Measurements from ENCODE around the gene PPP1R12B.
"Not testable (repeated sequence)": the region's sequence is repeated elsewhere in the genome, so short reads cannot be mapped to it uniquely, and the experiment has no call there.

The PPP1R12B gene

GRCh38 chr1:202531472-202531811 lies 182.9 kb downstream of the PPP1R12B start:
- no peak for DNase-seq (ENCODE audit: low spot score)
- CTCF ChIA-PET, result no interaction called here
- no peak overlapping the region for H3K27ac ChIP-seq
- no peak for TF ChIP-seq CTCF (conservative IDR thresholded peaks at IDR 0.05; ENCODE audit: low read depth)
- POLR2A ChIA-PET (ENCODE audit: low non-redundant PET), result no interaction called here

GRCh38 chr1:202531812-202532616 lies 183.5 kb downstream of the PPP1R12B start:
- DNase-seq (ENCODE audit: low spot score); CTCF ChIA-PET; POLR2A ChIA-PET (ENCODE audit: low non-redundant PET); H3K27ac ChIP-seq: not testable (repeated sequence)

GRCh38 chr1:202539166-202539574 lies 190.7 kb downstream of the PPP1R12B start:
- POLR2A ChIA-PET (ENCODE audit: low non-redundant PET), result not testable (repeated sequence)
- DNase-seq (ENCODE audit: low spot score), result peak; percentile 62

GRCh38 chr1:202539583-202539982 lies 191.1 kb downstream of the PPP1R12B start:
- H3K27ac ChIP-seq; POLR2A ChIA-PET (ENCODE audit: low non-redundant PET); DNase-seq (ENCODE audit: low spot score): not testable (repeated sequence)
- CTCF ChIA-PET, result interaction anchor here (0.6 kb wide), 1 partner anchor 31 kb away, joined by 3 read pairs; no protein-coding TSS in a partner anchor

More at GRCh38 chr1:202539166-202539574, 190.7 kb downstream of the PPP1R12B start:
- H3K27ac ChIP-seq, result not testable (repeated sequence)
- CTCF ChIA-PET, result interaction anchor here (0.6 to 1.0 kb wide), 2 partner anchors 23 to 116 kb away, joined by 3 to 4 read pairs; no protein-coding TSS in a partner anchor

- ChIA-PET CTCF (interaction anchor here (0.6 kb wide), 2 partner anchors 32 to 1059 kb away, joined by 3 to 4 read pairs; no protein-coding TSS in a partner anchor), POLR2A (ENCODE audit: low non-redundant PET) (no interaction called here)
- H3K27ac ChIP-seq, result no peak overlapping the region
- DNase-seq (ENCODE audit: low spot score), result no peak
- no peak for TF ChIP-seq CTCF (conservative IDR thresholded peaks at IDR 0.05; ENCODE audit: low read depth)
Observed at GRCh38 chr1:202540014-202540413, 191.5 kb downstream of the PPP1R12B start.

- CTCF ChIA-PET, result interaction anchor here (0.6 kb wide), 1 partner anchor 1059 kb away, joined by 4 read pairs; no protein-coding TSS in a partner anchor
- H3K27ac ChIP-seq, result no peak overlapping the region
Observed at GRCh38 chr1:202540448-202540847, 191.9 kb downstream of the PPP1R12B start.

GRCh38 chr1:202540858-202541257 lies 192.4 kb downstream of the PPP1R12B start:
- POLR2A ChIA-PET (ENCODE audit: low non-redundant PET); CTCF ChIA-PET; H3K27ac ChIP-seq; DNase-seq (ENCODE audit: low spot score): not testable (repeated sequence)

More at GRCh38 chr1:202540448-202540847, 191.9 kb downstream of the PPP1R12B start:
- TF ChIP-seq CTCF (conservative IDR thresholded peaks at IDR 0.05; ENCODE audit: low read depth), result no peak
- POLR2A ChIA-PET (ENCODE audit: low non-redundant PET), result no interaction called here
- DNase-seq (ENCODE audit: low spot score), result no peak

- H3K27ac ChIP-seq; POLR2A ChIA-PET (ENCODE audit: low non-redundant PET); DNase-seq (ENCODE audit: low spot score): not testable (repeated sequence)
- CTCF ChIA-PET, result interaction anchor here (0.6 to 1.3 kb wide), 3 partner anchors 16 to 1669 kb away, joined by 3 to 6 read pairs (median 4); no protein-coding TSS in a partner anchor
Observed at GRCh38 chr1:202542415-202542814, 193.9 kb downstream of the PPP1R12B start.

- DNase-seq (ENCODE audit: low spot score), result peak; percentile 28
- CTCF ChIA-PET, result interaction anchor here (1.3 kb wide), 1 partner anchor 57 kb away, joined by 6 read pairs; no protein-coding TSS in a partner anchor
- POLR2A ChIA-PET (ENCODE audit: low non-redundant PET); H3K27ac ChIP-seq: not testable (repeated sequence)
Observed at GRCh38 chr1:202543537-202543936, 195.0 kb downstream of the PPP1R12B start.

GRCh38 chr1:202544766-202545449 lies 196.4 kb downstream of the PPP1R12B start:
- POLR2A ChIA-PET (ENCODE audit: low non-redundant PET), result not testable (repeated sequence)

GRCh38 chr1:202545647-202546303 lies 197.3 kb downstream of the PPP1R12B start:
- H3K27ac ChIP-seq; DNase-seq (ENCODE audit: low spot score); POLR2A ChIA-PET (ENCODE audit: low non-redundant PET); CTCF ChIA-PET: not testable (repeated sequence)

More at GRCh38 chr1:202544766-202545449, 196.4 kb downstream of the PPP1R12B start:
- DNase-seq (ENCODE audit: low spot score); H3K27ac ChIP-seq: not testable (repeated sequence)
- CTCF ChIA-PET, result interaction anchor here (0.6 kb wide), 1 partner anchor 80 kb away, joined by 3 read pairs; no protein-coding TSS in a partner anchor

- POLR2A ChIA-PET (ENCODE audit: low non-redundant PET); H3K27ac ChIP-seq; DNase-seq (ENCODE audit: low spot score): not testable (repeated sequence)
- CTCF ChIA-PET, result interaction anchor here (0.9 kb wide), 1 partner anchor 357 kb away, joined by 3 read pairs; no protein-coding TSS in a partner anchor
Observed at GRCh38 chr1:202546377-202546776, 197.9 kb downstream of the PPP1R12B start.

GRCh38 chr1:202546796-202547195 lies 198.3 kb downstream of the PPP1R12B start:
- POLR2A ChIA-PET (ENCODE audit: low non-redundant PET); H3K27ac ChIP-seq; DNase-seq (ENCODE audit: low spot score): not testable (repeated sequence)
- CTCF ChIA-PET, result interaction anchor here (0.9 kb wide), 1 partner anchor 357 kb away, joined by 3 read pairs; no protein-coding TSS in a partner anchor
